Small intestine (tissue), 7 donors: ENCODE data around the gene SYCP2L. TPM values are rescaled to one million over a fixed set of nuclear protein-coding genes. Genes with fewer than 3 reads are reported as not detected.
"Not testable (repeated sequence)": the region's sequence is repeated elsewhere in the genome, so short reads cannot be mapped to it uniquely, and the experiment has no call there.

Source experiments
- DNase-seq, 2 donors: peaks; one replicate each; pipeline versions ENCODE4 v3.0.0 to v3.0.0-alpha.2; 2013
- FAIRE-seq: peaks from 2 replicates; lab custom pipeline; 2012; peaks lifted over from hg19 to GRCh38; lab: Jason Lieb, UNC
- H3K27ac ChIP-seq, 3 donors: one replicate each; pipeline ENCODE4 v1.5.1; 2013; ENCODE audit warnings: low read length in 2 of 3, mild to moderate bottlenecking in 2 of 3, control low read depth in 1 of 3, inconsistent platforms in 1 of 3, low read depth in 1 of 3, moderate library complexity in 1 of 3
- H3K27me3 ChIP-seq, 3 donors: one replicate each; pipeline ENCODE4 v1.6.1; 2013; ENCODE audit warnings: low read length in 3 of 3, inconsistent platforms in 1 of 3; ENCODE audit not compliant: control insufficient read depth in 3 of 3, insufficient read depth in 3 of 3
- H3K36me3 ChIP-seq, 3 donors: one replicate each; pipeline ENCODE4 v1.6.1; 2013; ENCODE audit warnings: low read length in 3 of 3, inconsistent platforms in 1 of 3, low read depth in 1 of 3, mild to moderate bottlenecking in 1 of 3, moderate library complexity in 1 of 3; ENCODE audit not compliant: control insufficient read depth in 3 of 3, insufficient read depth in 2 of 3
- H3K4me1 ChIP-seq, 3 donors: one replicate each; pipeline ENCODE4 v1.6.1; 2013; ENCODE audit warnings: low read length in 2 of 3, inconsistent platforms in 1 of 3, low read depth in 1 of 3, mild to moderate bottlenecking in 1 of 3, moderate library complexity in 1 of 3; ENCODE audit not compliant: control insufficient read depth in 3 of 3, insufficient read depth in 2 of 3
- H3K4me3 ChIP-seq, 3 donors: one replicate each; pipeline ENCODE4 v1.5.1; 2013; ENCODE audit warnings: low read length in 3 of 3, control low read depth in 1 of 3, inconsistent platforms in 1 of 3, low read depth in 1 of 3, mild to moderate bottlenecking in 1 of 3, moderate library complexity in 1 of 3
- H3K9me3 ChIP-seq, 2 donors: one replicate each; pipeline ENCODE4 v1.6.1; 2013; ENCODE audit warnings: low read depth in 1 of 2, low read length in 1 of 2; ENCODE audit not compliant: control insufficient read depth in 2 of 2, insufficient read depth in 1 of 2
- WGBS, 3 donors: extraction: QIAGEN DNeasy Blood & Tissue Kit; methylation state at CpG; one replicate each; pipeline ENCODE4 v1.1.7; 2013; 5-methylcytosine and 5-hydroxymethylcytosine counted together
- polyA plus RNA-seq, 4 donors: library from polyadenylated mRNA; stranded (reverse) in 3 of 4; unstranded in 1 of 4; fragments of 200-250 nt in 3 of 4; fragments of 120-200 nt in 1 of 4; gene quantifications; one replicate each; pipeline versions ENCODE4 v1.2.1 to v1.2.3, GENCODE V29; 2013
- donor health status: healthy with polysubstance abuse.
- donor health status: control.
- donor health status: control.
- donor health status: Bipolar disorder and iron deficiency.
- donor health status: healthy.

The SYCP2L gene
- polyA plus RNA-seq, 4 donors: 0.07 to 0.40 TPM; not detected in 2

DNA sequence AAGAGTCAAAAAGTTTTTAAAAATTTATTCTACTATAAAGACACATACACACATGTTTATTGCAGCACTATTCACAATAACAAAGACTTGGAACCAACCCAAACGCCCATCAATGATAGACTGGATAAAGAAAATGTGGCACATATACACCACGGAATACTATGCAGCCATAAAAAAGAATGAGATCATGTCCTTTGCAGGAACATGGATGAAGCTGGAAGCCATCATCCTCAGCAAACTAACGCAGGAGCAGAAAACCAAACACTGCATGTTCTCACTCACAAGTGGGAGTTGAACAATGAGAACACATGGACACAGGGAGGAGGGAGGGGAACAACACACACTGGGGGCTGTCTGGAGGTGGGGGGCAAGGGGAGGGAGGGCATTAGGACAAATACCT lies 20.1 kb upstream of the SYCP2L start:
- H3K9me3 ChIP-seq, H3K4me3 ChIP-seq, DNase-seq, H3K4me1 ChIP-seq, H3K27me3 ChIP-seq, H3K36me3 ChIP-seq, H3K27ac ChIP-seq, FAIRE-seq: not testable (repeated sequence)
- 79 to 89% (median 81%) methylated on average over 3 of the region's 3 CpGs for WGBS, 3 donors

DNA sequence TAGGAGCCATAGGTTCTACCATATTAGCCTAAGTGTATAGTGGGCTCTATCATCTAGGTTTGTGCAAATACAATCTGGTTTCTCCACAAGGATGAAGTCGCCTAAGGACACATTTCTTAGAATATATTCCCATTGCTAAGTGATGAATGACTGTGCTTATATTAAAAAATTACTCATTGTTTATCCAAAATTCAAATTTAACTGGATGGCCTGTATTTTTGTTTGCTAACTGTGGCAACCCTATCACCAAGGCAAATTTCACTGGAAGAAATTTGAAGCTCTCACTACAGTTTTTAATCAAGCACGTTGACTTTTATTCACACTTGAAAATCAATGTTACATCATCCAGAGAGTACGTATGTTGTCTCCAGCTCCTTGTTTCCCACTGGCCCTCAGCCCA lies 18.9 kb upstream of the SYCP2L start:
- Histone ChIP-seq H3K27ac (no peak overlapping the region), H3K9me3 (no peaks in the 10 kb centered on the region), H3K36me3 (no peaks in the 10 kb centered on the region), H3K4me3 (no peak overlapping the region), H3K27me3 (no peaks in the 10 kb centered on the region), H3K4me1 (no peaks in the 10 kb centered on the region)
- DNase-seq: no peak
- 77 to 92% (median 90%) methylated on average over 3 of the region's 3 CpGs for WGBS, 3 donors
- FAIRE-seq: no peak

DNA sequence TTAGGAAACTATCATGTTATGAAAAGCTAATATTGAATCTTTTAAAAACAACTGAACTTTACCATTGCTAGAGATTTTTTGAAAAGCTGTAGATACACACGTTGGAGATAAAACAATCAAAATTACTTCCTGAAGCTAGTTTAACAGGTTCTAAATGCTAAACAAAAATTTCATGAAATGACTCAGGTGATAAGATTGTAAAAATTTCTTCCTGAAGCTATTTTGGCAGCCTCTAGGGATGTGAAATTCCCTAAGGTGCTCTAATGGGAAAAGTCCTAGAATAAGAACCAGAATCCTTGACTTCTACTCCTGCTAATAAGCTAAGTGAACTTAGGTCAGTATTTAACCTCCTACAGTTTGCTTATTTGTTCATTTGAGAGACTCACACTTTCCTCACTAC lies 13.5 kb upstream of the SYCP2L start:
- WGBS, 3 donors: 5 to 20% (median 11%) methylated on average over 1 of the region's 1 CpG
- DNase-seq: no peak
- Histone ChIP-seq H3K4me3 (no peak overlapping the region), H3K36me3 (no peaks in the 10 kb centered on the region), H3K27ac (no peak overlapping the region), H3K9me3 (no peaks in the 10 kb centered on the region), H3K27me3 (peaks cover 0 to 3% (median 0%) of the 10 kb centered on the region in 3 donors), H3K4me1 (no peaks in the 10 kb centered on the region)
- no peak for FAIRE-seq

DNA sequence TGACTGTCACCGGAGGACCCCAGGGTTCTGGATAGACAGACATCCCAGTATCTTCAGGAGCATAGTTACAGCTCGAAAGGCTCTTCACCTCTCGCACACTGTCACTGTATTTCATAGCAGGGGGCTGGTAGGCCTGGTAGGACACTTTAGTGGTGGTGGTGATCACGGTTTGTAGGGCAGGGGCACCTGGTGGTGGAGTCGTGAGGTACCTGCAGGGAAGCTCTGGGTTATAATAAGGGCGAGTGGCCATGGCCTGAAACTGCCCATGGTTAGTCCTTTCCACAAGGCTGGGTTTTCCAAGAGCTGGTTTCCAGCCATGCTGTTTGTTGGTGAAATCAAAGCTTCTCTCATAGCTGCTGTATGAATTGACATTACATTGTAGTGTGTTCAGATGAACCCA lies 12.6 kb upstream of the SYCP2L start:
- no peaks in the 10 kb centered on the region for H3K36me3 ChIP-seq
- peaks cover 0 to 4% (median 2%) of the 10 kb centered on the region in 3 donors for H3K27me3 ChIP-seq
- no peak overlapping the region for H3K4me3 ChIP-seq
- no peaks in the 10 kb centered on the region for H3K4me1 ChIP-seq
- DNase-seq: no peak
- no peak for FAIRE-seq
- no peak overlapping the region for H3K27ac ChIP-seq
- WGBS, 3 donors: 79 to 87% (median 86%) methylated on average over 6 of the region's 6 CpGs
- H3K9me3 ChIP-seq: no peaks in the 10 kb centered on the region

DNA sequence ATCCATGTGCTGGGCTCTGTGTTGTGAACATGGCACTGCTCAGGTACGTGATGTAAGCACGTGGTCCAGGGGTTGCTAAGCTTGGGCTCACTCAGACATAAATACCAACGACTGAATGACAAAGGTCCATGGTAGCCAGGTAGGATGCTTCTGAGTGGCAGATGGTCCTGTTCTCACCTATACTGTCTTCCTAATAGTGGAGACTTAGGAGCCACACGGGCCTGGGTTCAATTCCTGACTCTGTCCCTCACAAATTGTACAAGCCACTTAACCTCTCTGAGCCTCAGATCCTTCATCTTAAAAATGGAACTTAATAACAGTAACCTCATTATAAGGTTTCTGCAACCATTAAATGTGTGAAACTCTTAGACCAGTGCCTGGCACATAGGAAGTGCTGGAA lies 11.8 kb upstream of the SYCP2L start:
- no peak for FAIRE-seq
- H3K27ac ChIP-seq: no peak overlapping the region
- no peaks in the 10 kb centered on the region for H3K9me3 ChIP-seq
- WGBS, 3 donors: 70 to 86% (median 76%) methylated on average over 4 of the region's 4 CpGs
- H3K27me3 ChIP-seq: peaks cover 0 to 8% (median 6%) of the 10 kb centered on the region in 3 donors
- H3K36me3 ChIP-seq: no peaks in the 10 kb centered on the region
- no peak overlapping the region for H3K4me3 ChIP-seq
- DNase-seq: no peak
- no peaks in the 10 kb centered on the region for H3K4me1 ChIP-seq

DNA sequence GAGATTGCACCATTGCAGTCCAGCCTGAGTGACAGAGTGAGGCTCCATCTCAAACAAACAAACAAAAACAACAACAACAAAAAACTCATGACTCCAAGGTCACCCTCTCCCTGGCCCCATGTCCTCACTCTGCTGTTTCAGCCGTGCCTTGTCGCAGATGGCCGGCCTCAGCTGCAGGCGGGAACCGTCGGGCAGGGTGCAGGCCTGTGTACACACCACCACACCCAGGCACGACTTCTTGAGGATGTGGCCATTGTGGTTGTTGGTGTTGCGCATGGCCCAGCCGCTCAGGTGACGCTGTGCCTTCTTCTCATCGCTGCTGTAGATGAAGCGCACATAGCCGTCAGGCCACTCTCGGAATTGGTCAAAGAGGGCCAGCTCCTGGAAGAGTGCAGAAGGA lies 9.8 kb upstream of the SYCP2L start:
- H3K27me3 ChIP-seq: peaks cover 0 to 26% (median 23%) of the 10 kb centered on the region in 3 donors
- H3K4me3 ChIP-seq: no peak overlapping the region
- peaks cover 0 to 2% (median 0%) of the 10 kb centered on the region in 3 donors for H3K4me1 ChIP-seq
- H3K9me3 ChIP-seq: no peaks in the 10 kb centered on the region
- FAIRE-seq: no peak
- H3K36me3 ChIP-seq: no peaks in the 10 kb centered on the region
- WGBS, 3 donors: 93% methylated on average over 14 of the region's 14 CpGs
- no peak for DNase-seq
- H3K27ac ChIP-seq: no peak overlapping the region

DNA sequence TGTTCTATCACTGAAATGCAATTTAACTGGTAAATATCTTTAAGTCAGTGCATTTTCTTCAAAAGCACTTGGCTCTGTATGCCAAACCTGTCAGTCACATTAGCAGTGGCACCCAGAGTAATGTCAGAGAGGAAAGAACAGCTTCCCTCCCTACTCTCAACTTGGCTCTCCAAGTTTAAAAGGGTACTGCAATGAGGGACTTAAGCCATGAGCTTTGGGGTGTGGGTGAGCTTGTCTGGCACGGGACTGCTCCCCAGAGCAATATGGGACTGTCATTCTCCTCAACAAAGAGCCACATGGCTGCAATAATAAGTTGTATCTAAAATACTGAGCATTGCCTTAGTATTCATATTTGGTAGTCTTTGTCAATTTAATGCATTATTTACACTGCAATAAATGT lies 9.0 kb upstream of the SYCP2L start:
- no peak overlapping the region for H3K27ac ChIP-seq
- no peak for FAIRE-seq
- no peak for DNase-seq
- H3K4me1 ChIP-seq: peaks cover 0 to 2% (median 0%) of the 10 kb centered on the region in 3 donors
- H3K4me3 ChIP-seq: no peak overlapping the region
- no peaks in the 10 kb centered on the region for H3K36me3 ChIP-seq
- H3K27me3 ChIP-seq: peaks cover 0 to 34% (median 32%) of the 10 kb centered on the region in 3 donors
- 68 to 88% (median 84%) methylated on average over 1 of the region's 1 CpG for WGBS, 3 donors
- no peaks in the 10 kb centered on the region for H3K9me3 ChIP-seq

DNA sequence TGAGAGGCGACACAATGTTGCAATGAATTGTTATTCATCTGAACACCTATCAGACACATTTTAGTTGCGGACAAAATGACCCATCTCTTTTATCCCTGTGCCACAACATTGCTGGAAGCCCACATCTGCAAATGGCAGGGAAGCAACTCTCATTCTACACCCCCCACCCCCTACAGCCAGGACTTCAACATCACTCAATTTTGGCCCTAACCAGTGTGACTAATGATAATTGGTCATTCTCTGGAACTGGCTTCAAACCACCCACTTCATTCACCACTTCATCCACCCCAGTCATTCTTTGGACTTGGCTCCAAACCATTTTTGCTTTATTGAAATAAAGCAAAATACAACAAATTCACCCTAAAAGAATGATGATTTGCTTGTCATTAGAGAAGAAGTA lies 6.5 kb upstream of the SYCP2L start:
- H3K27me3 ChIP-seq: peaks cover 0 to 57% (median 41%) of the 10 kb centered on the region in 3 donors
- H3K36me3 ChIP-seq: no peaks in the 10 kb centered on the region
- no peak overlapping the region for H3K4me3 ChIP-seq
- FAIRE-seq (no peak), DNase-seq (no peak)
- peaks cover 0 to 2% (median 0%) of the 10 kb centered on the region in 3 donors for H3K4me1 ChIP-seq
- no peaks in the 10 kb centered on the region for H3K9me3 ChIP-seq
- WGBS, 3 donors: 93 to 96% (median 95%) methylated on average over 2 of the region's 2 CpGs
- H3K27ac ChIP-seq: no peak overlapping the region

DNA sequence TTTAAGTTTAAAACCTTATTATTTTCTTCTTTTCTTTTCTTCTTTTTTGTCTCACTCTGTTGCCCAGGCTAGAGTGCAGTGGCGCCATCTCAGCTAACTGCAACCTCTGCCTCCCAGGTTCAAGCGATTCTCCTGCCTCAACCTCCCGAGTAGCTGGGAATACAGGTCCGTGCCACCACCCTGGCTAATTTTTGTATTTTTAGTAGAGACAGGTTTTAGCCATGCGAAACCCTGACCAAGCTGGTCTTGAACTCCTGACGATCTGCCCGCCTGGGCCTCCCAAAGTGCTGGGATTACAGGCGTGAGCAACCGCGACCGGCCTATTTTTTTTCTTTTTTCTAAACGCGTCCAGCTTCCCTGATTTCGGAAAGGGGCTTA lies 4.6 kb upstream of the SYCP2L start:
- H3K27ac ChIP-seq, FAIRE-seq, H3K4me3 ChIP-seq, H3K9me3 ChIP-seq, H3K4me1 ChIP-seq, H3K36me3 ChIP-seq, DNase-seq: not testable (repeated sequence)
- 16 to 33% (median 30%) methylated on average over 14 of the region's 14 CpGs for WGBS, 3 donors
- peaks cover 4 to 73% (median 46%) of the 10 kb centered on the region in 3 donors for H3K27me3 ChIP-seq
